Fibroblast of skin of right biceps (primary cell): ENCODE measurements around the gene COPS6.

Experiments
- DNase-seq: peaks from one replicate; pipeline ENCODE4 v3.0.0-alpha.2; 2013

COPS6 gene

DNA sequence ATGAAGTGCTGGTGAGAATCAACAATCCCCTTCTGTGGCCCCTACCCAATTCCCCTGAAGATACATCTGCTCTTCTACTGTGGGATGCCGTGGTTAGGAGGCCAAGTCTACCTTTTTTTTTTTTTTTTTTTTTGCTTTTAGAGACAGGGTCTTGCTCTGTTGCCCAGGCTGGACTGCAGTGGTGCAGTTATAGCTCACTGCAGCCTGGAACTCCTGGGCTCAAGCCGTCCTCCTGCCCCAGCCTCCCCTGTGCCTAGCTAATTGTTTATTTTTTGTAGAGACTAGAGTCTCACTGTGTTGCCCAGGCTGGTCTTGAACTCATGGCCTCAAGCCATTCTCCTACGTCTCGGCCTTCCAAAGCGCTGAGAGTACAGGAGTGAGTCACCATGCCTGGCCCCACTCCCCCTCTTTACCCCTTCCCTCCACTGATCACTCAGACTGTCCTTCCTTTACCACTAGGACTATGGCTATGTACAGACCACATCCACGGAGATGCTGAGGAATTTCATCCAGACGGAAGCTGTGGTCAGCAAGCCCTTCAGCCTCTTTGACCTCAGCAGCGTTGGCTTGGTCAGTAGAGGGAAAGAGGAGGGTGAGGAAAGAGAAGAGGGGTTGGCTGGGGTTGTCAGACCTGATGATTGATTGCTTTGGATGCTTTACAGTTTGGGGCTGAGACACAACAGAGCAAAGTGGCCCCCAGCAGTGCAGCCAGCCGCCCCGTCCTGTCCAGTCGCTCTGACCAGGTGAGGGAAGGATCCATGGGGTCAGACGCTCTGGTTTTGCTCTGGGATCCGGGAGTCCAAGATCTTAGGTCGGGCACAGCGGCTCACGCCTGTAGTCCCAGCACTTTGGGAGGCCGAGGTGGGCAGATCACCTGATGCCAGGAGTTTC is 14.4 kb downstream of the COPS6 start:
- DNase-seq: peak; percentile 56

- DNase-seq: no peak
Observed at GRCh38 chr7:100105534-100105933, 16.8 kb downstream of the COPS6 start.

- DNase-seq: no peak
Observed at GRCh38 chr7:100106633-100107032, 17.9 kb downstream of the COPS6 start.

DNA sequence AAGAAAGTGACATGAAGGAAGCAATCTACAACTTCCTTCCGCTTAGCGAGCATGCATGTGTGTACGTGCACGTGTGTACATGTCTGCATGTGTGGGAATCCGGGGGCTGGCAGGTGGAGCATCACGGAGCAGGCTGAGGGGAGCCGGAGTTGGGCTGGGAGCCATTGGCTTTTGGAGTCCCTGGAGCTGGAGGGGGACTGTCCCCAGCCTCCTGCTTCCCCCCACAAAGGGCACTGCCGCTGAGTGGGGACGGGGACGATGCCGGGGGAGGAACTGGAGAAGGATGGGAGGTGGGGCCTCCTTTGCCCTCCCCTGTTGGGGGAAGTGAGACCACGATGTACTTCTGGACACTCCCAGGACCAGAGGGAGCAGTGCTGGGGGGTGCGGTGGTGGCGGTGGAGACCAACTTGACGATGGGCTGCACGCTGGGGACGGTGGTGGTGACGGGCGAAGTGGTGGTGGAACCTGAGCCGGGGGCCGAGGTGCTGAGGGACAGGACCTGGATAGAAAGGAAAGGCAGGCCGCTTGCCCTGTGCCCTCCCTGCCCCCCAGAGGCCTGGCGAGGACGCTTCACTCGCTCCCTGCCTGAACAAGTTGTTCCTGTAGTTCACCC is 18.5 kb downstream of the COPS6 start:
- no peak for DNase-seq

DNA sequence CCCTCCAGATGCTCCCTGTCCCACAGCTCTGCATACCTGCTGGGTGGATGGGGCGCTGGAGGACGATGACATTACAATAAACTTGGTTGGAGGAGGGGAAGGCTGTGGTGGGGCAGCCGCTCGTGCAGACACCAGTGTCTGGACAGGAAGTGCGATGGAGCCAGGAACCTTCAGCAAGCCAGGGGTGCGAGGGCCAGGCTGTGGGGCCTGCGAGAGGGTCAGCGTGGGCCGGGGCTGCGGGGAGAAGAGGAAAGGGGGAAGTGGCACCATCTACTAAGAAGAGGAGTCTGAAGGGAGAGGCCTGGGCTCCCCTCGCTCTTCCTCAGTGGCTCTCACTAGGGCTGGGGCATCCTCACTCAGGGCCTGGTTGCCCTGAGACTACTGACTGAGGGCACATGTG is 19.1 kb downstream of the COPS6 start:
- DNase-seq: no peak

- DNase-seq: no peak
Observed at GRCh38 chr7:100109521-100110163, 20.9 kb downstream of the COPS6 start.

DNA sequence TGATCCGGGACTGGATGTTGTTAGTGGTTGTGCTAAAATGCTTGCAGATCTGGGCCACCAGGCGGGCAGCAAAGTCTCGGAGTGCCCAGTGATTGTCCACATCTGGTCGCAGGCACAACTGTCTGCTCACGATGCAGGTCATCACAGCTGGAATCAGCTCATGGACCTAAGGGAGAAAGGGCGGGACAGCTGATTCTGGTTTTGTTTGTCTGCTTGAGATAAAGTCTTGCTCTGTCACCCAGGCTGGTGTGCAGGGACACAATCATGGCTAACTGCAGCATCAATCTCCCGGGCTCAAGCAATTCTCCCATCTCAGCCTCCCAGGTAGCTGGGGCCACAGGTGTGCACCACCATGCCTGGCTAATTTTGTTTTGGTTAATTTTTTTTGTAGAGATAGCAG is 22.4 kb downstream of the COPS6 start:
- DNase-seq: no peak

- DNase-seq: no peak
Observed at GRCh38 chr7:100111914-100112313, 23.1 kb downstream of the COPS6 start.

DNA sequence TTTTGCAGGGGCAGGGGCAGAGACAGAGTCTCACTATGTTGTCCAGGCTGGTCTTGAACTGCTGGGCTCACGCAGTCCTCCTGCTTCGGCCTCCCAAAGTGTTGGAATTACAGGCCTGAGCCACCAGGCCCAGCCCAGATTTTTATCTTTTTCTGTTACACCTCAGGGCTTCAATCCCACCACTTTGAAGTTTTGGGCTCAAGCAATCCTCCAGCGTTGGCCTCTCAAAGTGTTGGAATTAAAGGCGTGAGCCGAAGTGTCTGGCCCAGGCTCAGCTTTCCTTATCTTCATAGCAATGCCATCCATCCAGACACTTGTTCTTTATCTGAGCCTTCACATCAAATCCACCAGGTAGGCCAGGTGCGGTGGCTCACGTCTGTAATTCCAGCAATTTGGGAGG is 26.3 kb downstream of the COPS6 start:
- DNase-seq: no peak

GRCh38 chr7:100118388-100119071 is 29.8 kb downstream of the COPS6 start:
- DNase-seq: no peak

DNA sequence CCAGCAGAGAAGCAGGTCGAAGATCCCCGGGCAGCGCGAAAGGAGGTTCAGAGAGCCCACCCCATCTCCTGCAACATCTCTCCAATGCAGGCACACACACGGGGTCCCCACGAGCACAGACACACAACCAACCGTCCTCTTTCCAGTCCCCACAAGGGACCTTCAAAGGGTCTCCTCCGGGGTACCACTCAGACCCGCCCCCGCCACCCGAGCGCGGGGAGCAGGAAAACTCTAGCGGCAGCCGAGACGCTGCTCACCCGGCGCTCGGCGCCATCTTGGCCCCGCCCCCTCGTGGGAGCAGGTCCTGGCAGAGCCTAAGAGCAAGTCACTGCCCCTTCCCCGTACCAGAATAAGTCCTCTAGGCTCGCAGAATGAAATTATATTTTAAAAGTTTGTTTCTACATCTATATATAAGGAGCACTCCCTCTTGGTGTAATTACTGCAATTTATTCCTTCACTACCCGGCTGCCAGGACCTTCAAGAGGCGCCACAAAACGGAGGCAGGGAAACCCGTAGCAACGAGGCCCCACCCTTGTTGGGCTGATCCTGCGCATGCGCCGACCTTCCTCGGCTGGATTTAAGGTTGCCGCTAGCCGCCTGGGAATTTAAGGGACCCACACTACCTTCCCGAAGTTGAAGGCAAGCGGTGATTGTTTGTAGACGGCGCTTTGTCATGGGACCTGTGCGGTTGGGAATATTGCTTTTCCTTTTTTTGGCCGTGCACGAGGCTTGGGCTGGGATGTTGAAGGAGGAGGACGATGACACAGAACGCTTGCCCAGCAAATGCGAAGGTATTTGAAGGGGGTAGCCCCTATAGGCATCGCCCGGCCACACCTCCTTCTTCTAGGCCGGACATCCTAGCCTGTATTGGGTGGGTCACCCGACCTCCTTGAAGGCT is 30.6 kb downstream of the COPS6 start, which contains the start of the genes CNPY4 and TAF6:
CNPY4 (plus strand) TSS at position 563 of the 898 bp plus-strand sequence; CDS start at position 674, 111 bp downstream.
TAF6 (minus strand) TSS at position 287 of the 898 bp plus-strand sequence. CDS start 5,149 bp downstream, outside the sequence.
- DNase-seq: peak; percentile 95

- DNase-seq: peak; percentile 69
Observed at GRCh38 chr7:100119970-100120732, 31.4 kb downstream of the COPS6 start.

DNA sequence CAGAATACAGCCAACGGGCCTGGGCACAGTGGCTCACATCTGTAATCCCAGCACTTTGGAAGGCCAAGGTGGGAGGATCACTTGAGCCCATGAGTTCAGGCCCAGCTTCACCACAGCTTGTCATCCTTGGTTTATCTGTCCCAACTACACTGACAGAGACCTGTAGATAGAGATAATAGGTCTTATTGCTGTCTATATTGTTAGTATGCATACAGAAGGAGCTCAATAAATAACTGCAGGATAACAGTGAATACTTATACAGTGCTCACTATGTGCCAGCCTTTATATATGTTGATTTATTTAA is 31.9 kb downstream of the COPS6 start:
- no peak for DNase-seq

DNA sequence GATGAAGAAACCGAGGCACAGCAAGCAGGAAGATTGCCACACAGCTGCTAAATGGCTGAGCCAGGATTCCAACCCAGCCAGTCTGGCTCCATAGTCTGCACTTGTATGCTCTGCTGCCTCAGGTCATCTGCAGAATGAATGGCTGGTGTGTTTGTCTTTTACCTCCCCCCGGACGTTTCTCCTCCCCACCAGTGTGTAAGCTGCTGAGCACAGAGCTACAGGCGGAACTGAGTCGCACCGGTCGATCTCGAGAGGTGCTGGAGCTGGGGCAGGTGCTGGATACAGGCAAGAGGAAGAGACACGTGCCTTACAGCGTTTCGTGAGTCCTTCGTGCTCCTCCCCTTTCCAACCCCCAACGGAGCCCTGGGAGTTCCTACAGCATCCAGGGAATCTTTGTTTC is 33.3 kb downstream of the COPS6 start:
- DNase-seq: no peak

GRCh38 chr7:100122568-100122967 is 33.8 kb downstream of the COPS6 start:
- DNase-seq: no peak

GRCh38 chr7:100124301-100125230 is 35.8 kb downstream of the COPS6 start:
- DNase-seq: no peak

- DNase-seq: no peak
Observed at GRCh38 chr7:100126239-100126930, 37.6 kb downstream of the COPS6 start.

GRCh38 chr7:100126931-100127865 is 38.4 kb downstream of the COPS6 start, which contains the start of gene MBLAC1:
TSS of gene MBLAC1 (plus strand) at chr7:100126967. CDS start at chr7:100127396, 429 bp downstream.
- DNase-seq: peak; percentile 94
